Left cardiac atrium (tissue), 4 donors: ENCODE results near the gene MOG. TPM values are rescaled to one million over a fixed set of nuclear protein-coding genes. Genes with fewer than 3 reads are reported as not detected.
"Not testable (repeated sequence)": the region's sequence is repeated elsewhere in the genome, so short reads cannot be mapped to it uniquely, and the experiment has no call there.

Experiments
- ATAC-seq, 2 donors: fragments of 200-7000 bp; cut with Tn5 transposase; one replicate each; pipeline ENCODE4 v1.9.1; 2020; ENCODE audit warnings: mild to moderate bottlenecking in 2 of 2, moderate library complexity in 2 of 2
- DNase-seq: peaks from one replicate; pipeline ENCODE4 v3.0.0-alpha.2; 2020
- intact Hi-C, 2 donors: fragments of 100-400 bp; cut with DNase I; formaldehyde crosslinking; loops; one replicate each; pipeline versions ENCODE4 v1.14.1 to v1.15.1; 2022 to 2023
- total RNA-seq, 2 donors: library from RNA; stranded (reverse); fragmentation: NEBNext Ultra II Directional; extraction: Animal tissue kit (Norgen Biotek cat#: 25700); gene quantifications; one replicate each; pipeline ENCODE4 v1.2.1, GENCODE V29; 2021
- donor health status: DM: no; HTN: yes; CAD: no.
- donor health status: DM: no; HTN: yes; CAD: no; lungs with severe emphysema.
- donor health status: DM: yes; HTN: yes; CAD: no.
- donor health status: Dilated cardiomyopathy.

Gene MOG
- total RNA-seq, 2 donors from 2014 or later = 1.7 to 3.5 TPM

GRCh38 chr6:29632789-29633533 is 23.9 kb upstream of the MOG start, which contains the start of gene GABBR1:
GABBR1 (minus strand) TSS chr6:29633183; CDS start chr6:29632385, 798 bp downstream.
- peak; percentile 90 for DNase-seq
- intact Hi-C loops = no loop called here
- peak; percentile 94 to 96 for ATAC-seq

- intact Hi-C loops = no loop called here
- DNase-seq = no peak
- ATAC-seq = peak; percentile 4 to 13
These were observed 23.4 kb upstream of the MOG start for GRCh38 chr6:29633534-29633905.

GRCh38 chr6:29637247-29637646 is 19.6 kb upstream of the MOG start:
- intact Hi-C loops = no loop called here
- ATAC-seq (no peak), DNase-seq (no peak)

- ATAC-seq = peak in 1 of 2 donors; percentile 42
- DNase-seq = no peak
- intact Hi-C loops = loop anchor here in 1 of 2 donors (10.0 kb wide), 1 partner anchor 193 kb away; no protein-coding TSS in a partner anchor
These were observed 15.3 kb upstream of the MOG start for GRCh38 chr6:29641430-29642148.

GRCh38 chr6:29647927-29648642 is 8.8 kb upstream of the MOG start:
- DNase-seq (no peak), ATAC-seq (no peak)
- intact Hi-C loops = loop anchor here in 1 of 2 donors (10.0 kb wide), 1 partner anchor 187 kb away; no protein-coding TSS in a partner anchor

GRCh38 chr6:29649701-29650673 is 6.9 kb upstream of the MOG start:
- intact Hi-C loops = loop anchor here in 1 of 2 donors (2.0 to 10.0 kb wide), 2 partner anchors 35 to 185 kb away; no protein-coding TSS in a partner anchor

GRCh38 chr6:29651413-29652197 is 5.3 kb upstream of the MOG start:
- no peak for DNase-seq
- intact Hi-C loops = loop anchor here in 1 of 2 donors (2.0 kb wide), 1 partner anchor 33 kb away; no protein-coding TSS in a partner anchor
- ATAC-seq = no peak

More at GRCh38 chr6:29649701-29650673, 6.9 kb upstream of the MOG start:
- ATAC-seq (peak; percentile 97 to 99), DNase-seq (peak; percentile 99)

- ATAC-seq (no peak), DNase-seq (no peak)
- intact Hi-C loops = no loop called here
These were observed 4.7 kb upstream of the MOG start for GRCh38 chr6:29652198-29652584.

GRCh38 chr6:29653452-29654038 is 3.3 kb upstream of the MOG start:
- DNase-seq = peak; percentile 39
- intact Hi-C loops = no loop called here
- ATAC-seq = no peak

- intact Hi-C loops = no loop called here
- ATAC-seq = peak in 1 of 2 donors; percentile 27
- no peak for DNase-seq
These were observed 1.2 kb upstream of the MOG start for GRCh38 chr6:29655658-29656057.

GRCh38 chr6:29656157-29656556 is 735 bp upstream of the MOG start:
- DNase-seq (peak; percentile 34), ATAC-seq (peak; percentile 87 to 90)
- intact Hi-C loops = no loop called here

- DNase-seq (no peak), ATAC-seq (no peak)
- intact Hi-C loops = no loop called here
These were observed 4.2 kb downstream of the MOG start for GRCh38 chr6:29661071-29661470.

- intact Hi-C loops, DNase-seq, ATAC-seq: not testable (repeated sequence)
These were observed 4.7 kb downstream of the MOG start for GRCh38 chr6:29661502-29662141.

- intact Hi-C loops = no loop called here
- ATAC-seq (no peak), DNase-seq (no peak)
These were observed 6.6 kb downstream of the MOG start for GRCh38 chr6:29663300-29664042.

- ATAC-seq = peak; percentile 24 to 53
- intact Hi-C loops = no loop called here
- no peak for DNase-seq
These were observed 9.3 kb downstream of the MOG start for GRCh38 chr6:29665942-29666825.
